Endodermal cell (in vitro differentiated cells): ENCODE results near the gene USP47. TPM values are rescaled to one million over a fixed set of nuclear protein-coding genes. Genes with fewer than 3 reads are reported as not detected.

Source experiments
- DNase-seq: peaks from one replicate; pipeline ENCODE4 v3.0.0-alpha.2; 2017
- H3K27ac ChIP-seq: 2 replicates; pipeline ENCODE4 v1.5.1; 2013; ENCODE audit warnings: mild to moderate bottlenecking, low read depth, low read length, moderate library complexity
- H3K27me3 ChIP-seq: 2 replicates; pipeline ENCODE4 v1.6.1; 2013; ENCODE audit warnings: mild to moderate bottlenecking, low read length, moderate library complexity; ENCODE audit not compliant: insufficient read depth, control insufficient read depth, poor library complexity, severe bottlenecking
- H3K36me3 ChIP-seq: 2 replicates; pipeline ENCODE4 v1.7.0; 2013; ENCODE audit warnings: mild to moderate bottlenecking, low read length, moderate library complexity; ENCODE audit not compliant: control insufficient read depth, insufficient read depth
- H3K4me1 ChIP-seq: one replicate; pipeline ENCODE4 v1.7.0; 2013; ENCODE audit warnings: low read length; ENCODE audit not compliant: control insufficient read depth, insufficient read depth
- H3K4me3 ChIP-seq: 2 replicates; pipeline ENCODE4 v1.5.1; 2013; ENCODE audit warnings: mild to moderate bottlenecking, low read length, moderate library complexity
- H3K9ac ChIP-seq: 2 replicates; pipeline ENCODE4 v1.6.1; 2013; ENCODE audit warnings: mild to moderate bottlenecking, low read length, moderate library complexity; ENCODE audit not compliant: poor library complexity, severe bottlenecking; ENCODE audit errors: extremely low read depth
- H3K9me3 ChIP-seq: 2 replicates; pipeline ENCODE4 v1.6.1; 2013; ENCODE audit warnings: mild to moderate bottlenecking, low read length, moderate library complexity; ENCODE audit not compliant: control insufficient read depth
- H3K27ac Mint-ChIP-seq: 2 replicates; pipeline ENCODE4 v1.8.0; 2020; ENCODE audit warnings: mixed read lengths
- H3K27me3 Mint-ChIP-seq: 2 replicates; pipeline ENCODE4 v1.8.0; 2021; ENCODE audit warnings: mild to moderate bottlenecking, mixed read lengths; ENCODE audit not compliant: insufficient read depth
- H3K36me3 Mint-ChIP-seq: 2 replicates; pipeline ENCODE4 v1.8.0; 2020; ENCODE audit warnings: low read depth, mixed read lengths
- H3K4me1 Mint-ChIP-seq: 2 replicates; pipeline ENCODE4 v1.8.0; 2020; ENCODE audit warnings: mixed read lengths
- H3K4me3 Mint-ChIP-seq: 2 replicates; pipeline ENCODE4 v1.8.0; 2020; ENCODE audit warnings: mild to moderate bottlenecking, moderate library complexity, mixed read lengths
- H3K9me3 Mint-ChIP-seq: 2 replicates; pipeline ENCODE4 v1.8.0; 2020; ENCODE audit warnings: mild to moderate bottlenecking, mixed read lengths
- CTCF ChIP-seq: fragments of 200-600 bp; sonication (generic); conservative IDR thresholded peaks from 2 replicates; pipeline ENCODE4 v1.5.0; 2021; ENCODE audit warnings: antibody characterized with exemption, mild to moderate bottlenecking
- WGBS, 2 experiments: methylation state at CpG; one replicate each; pipeline versions ENCODE4 v1.1.5 to v1.1.7; 2013; ENCODE audit warnings: missing lambda C conversion rate in 2 of 2, mixed read lengths in 1 of 2; ENCODE audit not compliant: insufficient coverage in 1 of 2, insufficient read length in 1 of 2; 5-methylcytosine and 5-hydroxymethylcytosine counted together
- total RNA-seq, 2 donors: library from RNA; stranded (reverse); fragmentation: NEBNext Ultra II Directional in 1 of 2; extraction: Animal tissue kit (Norgen Biotek cat#: 25700) in 1 of 2; gene quantifications; 2 replicates in 1 of 2; 3 replicates in 1 of 2; pipeline ENCODE4 v1.2.1, GENCODE V29; 2021

The USP47 gene
- total RNA-seq, 2 donors from 2014 or later, result 26.3 to 26.9 TPM

- WGBS, 2 experiments, result 78% methylated on average over 1 of the region's 1 CpG; no CpG with 5 or more reads in 1 of the 2 experiments
- peaks cover 3% of the 10 kb centered on the region for H3K4me1 ChIP-seq
Measured at GRCh38 chr11:11844272-11844671, 2.5 kb downstream of the USP47 start.

GRCh38 chr11:11845071-11845470 lies 3.3 kb downstream of the USP47 start:
- no peak overlapping the region for H3K27ac Mint-ChIP-seq
- no peak overlapping the region for H3K4me3 ChIP-seq

More at GRCh38 chr11:11844272-11844671, 2.5 kb downstream of the USP47 start:
- H3K9me3 Mint-ChIP-seq, result no peaks in the 10 kb centered on the region
- Histone ChIP-seq H3K9me3 (no peaks in the 10 kb centered on the region), H3K4me3 (peak overlapping the region; percentile 90), H3K27ac (no peak overlapping the region), H3K9ac (no peak overlapping the region), H3K36me3 (no peaks in the 10 kb centered on the region), H3K27me3 (no peaks in the 10 kb centered on the region)
- no peaks in the 10 kb centered on the region for H3K36me3 Mint-ChIP-seq
- H3K27ac Mint-ChIP-seq, result no peak overlapping the region
- peaks cover 15% of the 10 kb centered on the region for H3K4me1 Mint-ChIP-seq
- TF ChIP-seq CTCF, result no peak
- no peak for DNase-seq
- H3K27me3 Mint-ChIP-seq, result no peaks in the 10 kb centered on the region
- H3K4me3 Mint-ChIP-seq, result no peak overlapping the region

GRCh38 chr11:11845551-11845950 lies 3.8 kb downstream of the USP47 start:
- Histone ChIP-seq H3K4me1 (peaks cover 3% of the 10 kb centered on the region), H3K27me3 (no peaks in the 10 kb centered on the region), H3K9ac (no peak overlapping the region), H3K27ac (no peak overlapping the region), H3K36me3 (no peaks in the 10 kb centered on the region), H3K4me3 (no peak overlapping the region), H3K9me3 (no peaks in the 10 kb centered on the region)
- TF ChIP-seq CTCF, result no peak
- no peak overlapping the region for H3K27ac Mint-ChIP-seq
- WGBS, 2 experiments, result no CpG with 5 or more reads among the region's 1 CpG
- peaks cover 19% of the 10 kb centered on the region for H3K4me1 Mint-ChIP-seq
- DNase-seq, result no peak
- H3K4me3 Mint-ChIP-seq, result no peak overlapping the region
- no peaks in the 10 kb centered on the region for H3K36me3 Mint-ChIP-seq
- H3K9me3 Mint-ChIP-seq, result no peaks in the 10 kb centered on the region
- H3K27me3 Mint-ChIP-seq, result no peaks in the 10 kb centered on the region

More at GRCh38 chr11:11845071-11845470, 3.3 kb downstream of the USP47 start:
- Histone ChIP-seq H3K27me3 (no peaks in the 10 kb centered on the region), H3K27ac (no peak overlapping the region), H3K4me1 (peaks cover 3% of the 10 kb centered on the region), H3K9me3 (no peaks in the 10 kb centered on the region), H3K36me3 (no peaks in the 10 kb centered on the region), H3K9ac (no peak overlapping the region)
- Mint-ChIP-seq H3K9me3 (no peaks in the 10 kb centered on the region), H3K4me1 (peaks cover 19% of the 10 kb centered on the region), H3K4me3 (no peak overlapping the region), H3K36me3 (no peaks in the 10 kb centered on the region), H3K27me3 (no peaks in the 10 kb centered on the region)
- DNase-seq, result no peak
- TF ChIP-seq CTCF, result no peak
